HG02981 (cell line): ENCODE results near the gene IPMK.
A peak's percentile ranks its signal among the peaks of the same experiment; 100 is the strongest.
"Not testable (repeated sequence)": the region's sequence is repeated elsewhere in the genome, so short reads cannot be mapped to it uniquely, and the experiment has no call there.

Experiments
- ATAC-seq: cut with Tn5 transposase; IDR thresholded peaks from one replicate; pipeline ENCODE4 v1.9.1; 2021; ENCODE audit warnings: mild to moderate bottlenecking, moderate library complexity; ENCODE audit not compliant: unreplicated experiment

IPMK gene

DNA sequence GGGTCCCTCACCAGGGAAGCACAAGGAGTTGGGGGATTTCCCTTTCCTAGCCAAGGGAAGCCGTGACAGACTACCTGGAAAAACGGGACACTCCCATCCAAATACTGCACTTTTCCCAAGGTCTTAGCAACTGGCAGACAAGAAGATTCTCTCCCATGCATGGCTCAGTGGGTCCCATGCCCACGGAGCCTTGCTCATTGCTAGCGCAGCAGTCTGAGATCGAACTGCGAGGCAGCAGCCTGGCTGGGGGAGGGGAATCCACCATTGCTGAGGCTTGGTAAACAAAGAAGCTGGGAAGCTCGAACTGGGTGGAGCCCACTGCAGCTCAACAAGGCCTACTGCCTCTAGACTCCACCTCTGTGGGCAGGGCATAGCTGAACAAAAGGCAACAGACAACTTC, 37.8 kb downstream of the IPMK start:
- not testable (repeated sequence) for ATAC-seq

DNA sequence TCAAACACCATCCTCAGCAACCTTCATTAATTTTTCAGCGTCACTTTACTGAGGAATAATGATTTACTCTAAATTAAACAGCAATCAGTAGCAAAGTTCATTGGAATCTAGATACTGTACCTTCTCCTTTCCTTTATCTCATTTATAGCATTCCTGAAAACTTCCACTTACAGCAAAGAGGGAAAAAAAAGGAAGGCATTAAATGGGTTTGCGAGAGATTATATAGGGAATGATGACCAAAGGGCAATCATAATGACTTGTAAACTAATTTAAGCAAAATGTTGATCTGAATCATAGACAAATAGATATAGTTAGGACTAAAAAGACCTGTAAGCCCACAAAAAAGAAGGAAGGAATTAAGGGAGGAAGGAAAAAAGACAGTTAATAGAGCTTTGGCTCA, 42.0 kb downstream of the IPMK start:
- ATAC-seq = no peak

DNA sequence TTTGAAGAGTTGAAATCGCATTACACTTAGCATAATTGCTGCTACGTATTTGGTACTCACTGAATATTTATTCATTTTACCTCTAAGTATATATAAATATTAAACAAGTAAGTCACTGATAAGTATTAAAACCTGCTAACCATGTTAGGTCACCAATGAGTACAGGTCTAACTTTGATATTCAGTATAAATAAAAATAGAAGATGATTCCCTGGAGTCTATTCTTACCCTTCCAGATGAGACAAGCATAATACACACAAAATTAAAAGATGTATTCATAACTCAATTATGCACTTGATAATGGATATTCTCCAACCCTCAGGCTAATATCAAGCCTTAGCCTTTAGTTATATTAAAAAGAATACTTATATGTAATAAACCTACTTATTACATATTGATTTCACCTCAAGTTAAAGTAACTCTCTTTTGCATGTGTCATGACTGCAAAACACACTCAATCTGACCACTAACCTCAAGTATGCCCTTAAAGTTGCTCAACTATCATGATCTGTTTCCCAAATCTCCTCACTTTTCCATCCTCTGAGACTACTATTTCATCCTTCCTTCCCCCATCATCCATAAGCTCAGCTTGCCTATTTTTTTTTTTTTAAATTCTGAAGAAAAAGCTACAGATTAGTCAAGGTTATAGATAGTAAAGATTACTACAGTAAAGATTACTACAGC, 46.8 kb downstream of the IPMK start:
- no peak for ATAC-seq

DNA sequence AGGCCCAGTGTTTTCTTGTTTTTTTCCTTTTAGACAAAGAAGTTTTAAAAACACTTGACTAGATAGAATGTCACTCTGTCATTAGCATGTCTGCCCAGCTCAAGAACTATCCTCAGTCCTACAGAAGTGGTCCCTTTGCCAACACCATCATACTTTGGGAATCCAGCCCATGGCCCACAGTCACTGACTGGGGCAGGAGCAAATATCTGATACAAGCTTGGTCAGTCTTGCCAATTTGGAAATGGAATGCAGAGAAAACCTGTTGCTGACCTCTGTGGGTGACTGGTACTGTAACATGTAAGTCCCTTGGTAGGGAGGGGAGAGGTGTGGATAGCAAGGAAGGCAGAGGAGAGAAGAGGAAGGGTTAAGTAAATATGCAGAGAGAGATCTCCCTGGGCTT, 47.8 kb downstream of the IPMK start:
- ATAC-seq = no peak

DNA sequence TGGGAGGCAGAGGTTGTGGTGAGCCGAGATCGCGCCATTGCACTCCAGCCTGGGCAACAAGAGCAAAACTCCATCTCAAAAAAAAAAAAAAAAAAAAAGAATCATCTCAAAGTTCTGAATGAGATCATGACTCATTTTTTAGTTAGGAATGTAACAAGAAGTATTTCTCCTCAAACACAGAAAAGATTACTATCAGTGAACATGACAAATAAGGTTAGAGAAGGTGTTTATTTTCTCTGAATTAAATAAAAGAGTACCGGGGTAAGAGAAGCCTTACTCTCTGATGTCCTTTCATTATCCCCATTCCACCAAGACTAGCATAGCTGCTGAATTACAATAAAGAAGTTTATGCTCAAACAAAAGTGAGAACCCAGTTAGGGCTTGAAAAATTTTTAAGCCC, 50.1 kb downstream of the IPMK start:
- ATAC-seq = no peak

DNA sequence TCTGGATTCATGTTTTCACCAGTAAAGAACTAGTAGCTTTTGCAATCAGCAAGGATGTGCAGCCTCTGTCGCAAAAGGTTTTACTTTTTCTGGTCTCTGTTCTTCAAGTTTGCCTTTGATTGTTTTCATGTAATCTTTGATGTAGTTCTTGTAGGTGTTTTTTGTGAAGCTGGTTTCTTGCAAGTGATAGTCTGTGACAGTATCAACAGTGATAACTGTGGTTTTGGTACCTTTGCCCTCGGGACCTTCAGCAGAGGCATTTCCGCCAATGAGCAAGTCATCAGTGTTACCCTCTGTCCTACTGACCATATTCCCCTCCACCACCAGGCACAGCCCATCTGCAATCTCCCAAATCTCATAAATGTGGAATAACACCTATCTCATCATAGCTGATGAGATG, 55.1 kb downstream of the IPMK start:
- ATAC-seq = no peak

DNA sequence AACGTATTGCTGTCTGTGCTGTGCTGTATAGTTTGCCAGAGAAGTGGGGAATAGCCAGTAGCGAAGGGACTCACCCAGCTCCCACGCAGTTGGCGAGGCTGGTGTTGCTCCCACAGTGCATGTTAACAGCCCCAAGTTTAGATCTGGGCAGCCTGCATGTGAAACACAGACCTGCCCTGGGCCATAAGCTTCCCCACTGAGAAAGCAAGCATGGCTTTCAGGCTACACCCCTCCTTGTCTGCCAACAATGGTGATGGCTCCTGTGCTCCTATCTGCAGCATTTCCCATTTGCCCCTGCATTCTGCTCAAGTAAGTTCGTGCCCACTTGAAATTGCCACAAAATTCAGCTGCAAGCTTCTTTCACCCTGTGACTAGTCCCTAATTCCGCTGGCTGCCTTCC, 57.5 kb downstream of the IPMK start:
- ATAC-seq = no peak

DNA sequence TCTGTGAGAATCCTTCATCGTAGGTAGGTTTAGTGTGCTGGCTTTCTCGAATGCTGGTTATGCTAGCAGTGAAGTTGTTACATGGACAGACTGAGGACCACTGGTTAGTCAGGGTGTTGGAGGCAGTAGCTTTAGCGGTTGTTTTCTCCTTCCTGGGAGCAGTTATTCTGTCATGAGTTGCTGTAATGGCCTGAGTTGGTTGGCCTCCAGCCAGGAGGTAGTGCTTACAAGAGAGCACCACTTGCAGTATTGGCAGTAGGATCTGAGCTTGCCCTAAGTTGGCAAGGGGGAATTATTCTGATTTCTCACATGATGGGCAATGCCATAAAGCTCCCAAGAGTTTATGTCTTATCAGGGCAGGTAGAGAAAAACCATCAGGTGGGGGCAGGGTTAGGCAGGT, 58.0 kb downstream of the IPMK start:
- no peak for ATAC-seq

DNA sequence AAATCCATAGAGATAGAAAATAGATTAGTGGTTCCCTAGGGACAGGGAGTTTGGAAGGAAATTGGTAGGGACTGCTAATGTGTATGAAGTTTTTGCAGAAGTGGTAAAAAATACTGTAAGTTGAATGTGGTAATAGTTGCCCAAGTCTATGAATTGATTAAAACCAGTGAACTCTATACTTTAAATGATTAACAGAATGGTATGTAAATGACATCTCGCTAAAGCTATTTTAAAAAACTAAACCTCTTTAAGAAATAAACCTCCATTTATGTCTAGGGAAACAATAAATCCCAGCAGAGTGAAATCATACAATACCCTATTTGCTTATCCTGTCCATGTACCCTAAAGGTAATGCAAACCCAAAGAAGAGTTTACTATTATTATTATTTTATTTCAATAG, 61.4 kb downstream of the IPMK start:
- ATAC-seq = no peak

DNA sequence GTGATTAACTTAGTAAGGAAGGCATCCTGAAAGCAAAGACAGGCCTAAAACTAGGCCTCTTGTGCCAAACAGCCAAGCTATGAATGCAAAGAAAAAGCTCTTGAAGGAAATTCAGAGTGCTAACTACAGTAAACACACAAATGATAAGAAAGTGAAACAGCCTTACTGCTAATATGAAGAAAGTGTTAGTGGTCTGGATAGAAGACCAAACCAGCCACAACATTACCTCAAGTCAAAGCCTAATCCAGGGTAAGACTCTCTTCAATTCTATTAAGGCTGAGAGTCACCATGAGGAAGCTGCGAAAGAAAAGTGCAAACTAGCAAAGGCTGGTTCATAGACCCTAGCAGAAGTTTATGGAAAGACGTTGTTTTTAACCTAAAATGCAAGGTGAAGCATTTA, 66.0 kb downstream of the IPMK start:
- peak; percentile 85 for ATAC-seq

DNA sequence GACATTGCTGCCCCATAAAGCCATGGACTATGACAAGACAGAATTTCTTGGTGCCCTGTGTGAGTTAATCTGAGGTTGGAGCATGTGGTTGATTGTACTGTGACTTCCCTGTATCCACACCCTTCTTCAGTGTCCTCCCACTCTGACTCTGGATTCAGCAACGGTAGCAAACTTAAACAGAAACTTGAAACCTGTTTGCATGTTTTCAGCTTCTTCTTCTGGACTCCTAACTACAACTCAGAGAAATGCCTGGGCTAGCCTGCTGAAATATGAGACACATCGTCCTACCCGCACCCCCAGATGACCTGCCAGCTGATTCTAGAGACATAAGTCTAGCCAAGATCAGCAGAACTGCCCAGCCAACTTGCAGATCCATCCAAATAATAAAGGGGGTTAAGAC, 78.4 kb downstream of the IPMK start:
- ATAC-seq = no peak

DNA sequence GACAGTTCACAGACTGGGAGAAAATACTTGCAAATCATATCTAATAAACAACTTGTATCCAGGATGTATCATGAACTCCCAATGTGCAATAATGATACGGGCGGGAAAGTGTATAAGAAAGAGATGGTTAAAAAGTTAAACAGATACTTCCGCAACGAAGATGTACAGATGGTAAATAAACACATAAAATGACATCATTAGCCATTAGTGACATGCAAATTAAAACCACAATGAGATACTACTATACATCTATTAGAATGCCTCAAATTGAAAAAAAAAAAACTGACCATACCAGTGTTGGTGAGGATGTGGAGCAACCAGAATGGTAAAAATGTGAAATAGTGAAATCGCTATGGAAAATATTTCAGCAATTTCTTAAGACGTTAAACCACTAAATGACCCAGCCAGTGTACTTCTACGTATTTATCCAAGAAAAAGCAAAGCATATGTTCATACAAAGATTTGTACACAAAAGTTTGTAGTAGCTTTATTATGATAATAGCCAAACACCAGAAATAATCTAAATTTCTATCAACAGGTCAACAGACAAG, 83.5 kb downstream of the IPMK start:
- ATAC-seq = no peak

DNA sequence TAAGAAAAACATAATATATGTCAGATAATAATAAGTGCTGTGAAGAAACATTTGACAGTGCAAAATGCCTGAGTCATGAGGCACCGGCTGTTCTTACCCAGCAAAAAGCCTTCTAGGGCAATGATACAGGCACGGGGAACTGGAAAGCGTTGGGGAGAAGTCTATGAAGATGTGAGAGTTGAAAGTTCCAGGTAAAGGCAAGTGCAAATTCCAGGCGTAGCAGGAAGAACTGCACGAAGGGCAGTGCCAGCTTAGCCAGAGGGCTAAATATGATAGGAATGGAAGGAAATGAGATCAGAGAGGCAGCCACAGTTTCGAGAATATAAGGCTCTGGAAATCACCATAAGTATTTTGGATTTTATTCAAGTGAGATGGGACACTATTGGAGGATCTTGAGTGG, 87.0 kb downstream of the IPMK start:
- no peak for ATAC-seq

DNA sequence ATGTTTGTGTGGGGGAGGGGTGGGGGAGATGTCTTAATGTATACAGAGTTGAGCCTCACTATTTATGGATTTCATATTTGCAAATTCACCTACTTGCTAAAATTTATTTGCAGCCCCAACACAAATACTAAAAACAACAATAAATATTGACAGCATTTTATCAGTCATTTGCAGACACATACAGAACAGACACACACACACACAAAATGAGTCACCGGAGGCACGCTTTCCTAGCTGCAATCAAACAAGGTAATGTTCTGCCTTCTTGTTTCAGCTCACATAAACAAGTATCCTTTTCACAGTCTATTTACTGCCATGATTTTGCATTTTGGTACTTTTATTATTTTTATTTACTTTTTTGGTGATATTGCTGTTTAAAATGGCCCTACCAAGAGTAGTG, 88.5 kb downstream of the IPMK start:
- ATAC-seq = no peak

DNA sequence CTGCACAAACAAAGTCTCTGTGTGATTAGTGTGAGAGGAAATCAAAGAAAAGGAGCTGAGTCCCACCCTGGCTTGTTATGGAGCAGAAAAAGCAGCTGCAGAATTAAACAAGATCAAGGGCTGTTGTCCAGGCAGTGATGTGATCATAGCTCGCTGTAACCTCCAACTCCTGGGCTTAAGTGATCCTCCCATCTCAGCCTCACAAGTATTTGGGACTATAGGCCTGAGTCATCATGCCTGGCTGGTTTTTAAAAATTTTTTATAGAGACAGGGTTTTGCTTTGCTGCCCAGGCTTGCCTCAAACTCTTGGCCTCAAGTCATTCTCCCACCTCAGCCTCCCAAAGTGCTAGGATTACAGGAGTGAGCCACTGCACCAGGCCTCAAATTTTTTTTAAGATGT, 88.9 kb downstream of the IPMK start:
- no peak for ATAC-seq

DNA sequence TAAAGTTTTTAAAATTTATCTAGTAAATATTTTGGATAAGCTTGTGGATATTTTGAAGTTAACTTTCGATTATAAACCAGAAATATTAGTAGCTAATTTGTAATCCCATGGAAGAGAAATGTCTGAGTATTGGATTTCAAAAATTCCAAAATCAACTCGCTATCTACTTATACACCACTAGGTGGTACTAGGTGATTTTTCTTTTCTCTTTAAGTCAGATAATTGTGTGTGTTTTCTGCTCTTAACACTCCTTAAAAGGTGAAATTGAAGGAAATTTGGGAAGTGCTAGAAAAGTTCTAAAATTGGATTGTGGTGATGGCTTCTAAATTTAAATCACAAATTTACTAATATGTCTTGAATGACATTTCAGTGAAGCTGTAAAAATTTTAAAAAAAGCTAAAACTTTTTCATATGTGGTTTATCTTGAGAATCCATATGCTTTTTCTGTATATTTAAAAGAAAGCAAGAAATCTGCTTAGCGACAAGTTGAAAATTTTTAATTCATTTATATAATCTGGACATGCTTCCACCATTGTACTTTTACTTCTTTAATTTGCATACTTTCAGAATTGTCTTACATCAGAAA, 90.2 kb downstream of the IPMK start:
- no peak for ATAC-seq

DNA sequence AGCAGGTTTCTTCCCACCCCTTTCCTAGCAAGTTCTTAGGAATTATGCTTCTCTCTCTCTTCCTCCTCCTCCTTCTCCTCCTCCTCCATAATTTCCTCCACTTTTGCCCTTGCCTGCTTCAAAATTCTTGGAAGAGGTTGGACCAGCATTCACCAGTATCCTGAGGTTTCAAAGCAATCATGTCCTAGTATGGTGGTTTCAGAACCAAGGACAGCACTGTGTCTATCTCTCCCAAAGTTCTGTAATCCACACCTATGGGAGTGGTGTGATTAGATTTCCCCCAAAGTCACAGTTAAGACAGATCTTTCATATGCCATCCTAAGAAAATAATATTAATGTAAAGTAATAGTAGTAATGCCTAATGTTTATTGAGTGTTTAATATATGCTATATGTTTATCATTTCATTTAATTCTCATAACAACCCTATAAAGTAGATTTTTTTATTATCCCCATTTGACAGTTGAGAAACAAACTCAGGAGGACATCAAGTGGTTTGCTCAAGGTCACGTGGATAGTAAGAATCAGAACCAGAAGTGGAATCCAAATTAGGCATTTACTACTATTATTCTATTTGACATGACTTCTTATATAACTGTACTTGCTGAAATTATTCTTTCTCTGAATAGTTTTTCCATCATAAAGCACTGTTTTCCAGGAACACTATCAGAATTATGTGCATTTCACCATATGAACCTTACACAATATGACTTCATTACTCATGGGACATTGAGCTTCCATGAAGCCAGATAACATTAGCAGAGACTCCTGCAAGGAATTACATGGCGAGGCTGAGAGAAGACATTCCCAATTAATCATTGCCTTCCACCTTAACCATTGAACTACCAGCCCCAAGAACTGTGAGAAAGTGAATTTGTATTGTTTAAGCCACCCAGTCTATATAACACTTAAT, 91.4 kb downstream of the IPMK start:
- ATAC-seq = no peak

DNA sequence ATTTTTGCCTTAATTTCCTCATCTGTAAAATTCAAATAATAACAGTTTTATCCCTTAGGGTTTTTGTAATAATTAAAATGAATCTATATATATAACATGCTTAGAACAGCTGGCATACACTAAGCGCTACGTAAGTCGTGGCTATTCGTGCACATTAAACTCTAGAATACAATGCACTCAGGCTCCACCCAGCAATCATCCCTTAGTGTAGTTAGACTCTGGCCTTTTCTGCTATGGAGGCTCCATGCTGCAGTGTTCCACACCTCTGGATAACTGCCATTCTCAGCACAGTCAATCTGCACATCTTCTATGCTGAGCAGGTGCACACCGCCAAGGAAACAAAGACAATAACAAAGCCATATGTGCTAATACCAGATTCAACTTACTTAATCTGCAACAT, 92.9 kb downstream of the IPMK start:
- no peak for ATAC-seq

DNA sequence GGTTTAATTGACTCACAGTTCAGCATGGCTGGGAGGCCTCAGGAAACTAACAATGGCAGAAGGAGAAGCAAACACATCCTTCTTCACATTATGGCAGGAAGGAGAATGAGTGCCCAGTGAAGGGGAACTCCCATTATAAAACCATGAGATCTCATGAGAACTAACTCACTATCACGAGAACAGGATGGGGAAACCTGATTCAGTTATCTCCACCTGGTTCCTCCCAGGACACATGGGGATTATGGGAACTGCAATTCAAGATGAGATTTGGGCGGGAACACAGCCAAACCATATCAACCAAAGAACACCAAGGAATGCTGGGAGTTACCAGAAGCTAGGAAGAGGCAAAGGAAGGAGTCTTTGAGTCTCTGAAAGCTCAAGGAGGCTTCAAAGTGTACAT, 94.3 kb downstream of the IPMK start:
- ATAC-seq = no peak

DNA sequence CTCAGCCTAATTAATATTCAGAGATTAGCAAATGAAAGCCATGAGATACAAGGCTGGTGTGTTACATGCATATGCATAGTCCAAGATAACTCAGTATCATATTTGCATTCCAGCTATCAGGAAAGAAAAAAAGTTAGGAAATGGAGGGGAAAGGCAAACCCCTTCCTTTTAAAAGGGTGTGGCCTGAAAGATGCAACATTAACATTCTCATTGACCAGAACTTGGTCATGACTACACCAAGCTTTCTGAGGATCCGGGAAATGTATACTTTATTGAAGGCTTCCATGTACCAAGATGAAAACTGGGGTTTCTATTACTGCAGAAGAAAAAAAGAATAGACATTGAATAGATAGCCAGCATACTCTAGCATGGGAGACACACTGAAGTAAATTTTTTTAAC, 96.5 kb downstream of the IPMK start:
- ATAC-seq = no peak

DNA sequence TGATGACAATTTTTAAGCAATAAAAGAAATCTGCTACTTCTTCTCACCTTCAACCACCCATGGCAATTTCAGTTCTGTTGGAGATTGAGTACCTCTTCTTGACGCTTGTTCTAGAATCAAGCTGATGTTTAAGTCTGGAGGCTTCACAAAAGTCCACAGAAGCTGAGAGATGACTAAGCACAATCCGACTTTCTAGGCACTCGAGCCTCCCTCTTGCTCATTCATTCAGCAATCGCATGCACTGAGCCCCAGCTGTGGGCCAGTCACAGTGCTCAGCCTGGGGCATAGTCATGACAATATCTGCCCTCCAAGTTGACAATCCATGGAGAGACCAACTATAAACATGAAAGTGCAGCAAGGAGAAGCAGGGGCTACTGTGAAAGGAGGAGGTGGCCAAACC, 103.2 kb downstream of the IPMK start:
- no peak for ATAC-seq

DNA sequence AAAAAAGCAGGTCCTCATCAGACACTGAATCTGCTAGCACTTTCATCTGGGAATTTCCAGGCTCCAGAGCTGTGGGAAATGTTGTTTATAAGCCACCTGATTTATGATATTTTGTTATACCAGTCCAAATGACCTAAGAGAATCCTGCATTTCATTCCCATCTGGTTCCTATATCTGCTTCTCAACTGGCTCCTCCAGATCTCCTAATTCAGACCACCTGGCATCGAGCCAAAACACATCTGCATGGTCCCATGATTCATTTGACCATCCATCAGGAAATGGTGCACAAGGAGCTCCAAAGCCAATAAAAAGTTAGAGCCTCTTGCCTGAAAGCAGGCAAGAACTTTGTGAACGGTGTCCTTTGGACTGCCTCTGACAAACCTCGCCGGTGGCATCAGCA, 108.9 kb downstream of the IPMK start:
- no peak for ATAC-seq
